Measurements from ENCODE around the gene MBLAC1. TPM values are rescaled to one million over a fixed set of nuclear protein-coding genes. Genes with fewer than 3 reads are reported as not detected.
"Not testable (repeated sequence)": the region's sequence is repeated elsewhere in the genome, so short reads cannot be mapped to it uniquely, and the experiment has no call there.

MBLAC1 gene
- polyA plus RNA-seq, 1 donor = 1.3 TPM

DNA sequence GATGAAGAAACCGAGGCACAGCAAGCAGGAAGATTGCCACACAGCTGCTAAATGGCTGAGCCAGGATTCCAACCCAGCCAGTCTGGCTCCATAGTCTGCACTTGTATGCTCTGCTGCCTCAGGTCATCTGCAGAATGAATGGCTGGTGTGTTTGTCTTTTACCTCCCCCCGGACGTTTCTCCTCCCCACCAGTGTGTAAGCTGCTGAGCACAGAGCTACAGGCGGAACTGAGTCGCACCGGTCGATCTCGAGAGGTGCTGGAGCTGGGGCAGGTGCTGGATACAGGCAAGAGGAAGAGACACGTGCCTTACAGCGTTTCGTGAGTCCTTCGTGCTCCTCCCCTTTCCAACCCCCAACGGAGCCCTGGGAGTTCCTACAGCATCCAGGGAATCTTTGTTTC lies 4.7 kb upstream of the MBLAC1 start:
- DNase-seq = no peak

GRCh38 chr7:100122568-100122967 lies 4.2 kb upstream of the MBLAC1 start:
- DNase-seq = no peak

DNA sequence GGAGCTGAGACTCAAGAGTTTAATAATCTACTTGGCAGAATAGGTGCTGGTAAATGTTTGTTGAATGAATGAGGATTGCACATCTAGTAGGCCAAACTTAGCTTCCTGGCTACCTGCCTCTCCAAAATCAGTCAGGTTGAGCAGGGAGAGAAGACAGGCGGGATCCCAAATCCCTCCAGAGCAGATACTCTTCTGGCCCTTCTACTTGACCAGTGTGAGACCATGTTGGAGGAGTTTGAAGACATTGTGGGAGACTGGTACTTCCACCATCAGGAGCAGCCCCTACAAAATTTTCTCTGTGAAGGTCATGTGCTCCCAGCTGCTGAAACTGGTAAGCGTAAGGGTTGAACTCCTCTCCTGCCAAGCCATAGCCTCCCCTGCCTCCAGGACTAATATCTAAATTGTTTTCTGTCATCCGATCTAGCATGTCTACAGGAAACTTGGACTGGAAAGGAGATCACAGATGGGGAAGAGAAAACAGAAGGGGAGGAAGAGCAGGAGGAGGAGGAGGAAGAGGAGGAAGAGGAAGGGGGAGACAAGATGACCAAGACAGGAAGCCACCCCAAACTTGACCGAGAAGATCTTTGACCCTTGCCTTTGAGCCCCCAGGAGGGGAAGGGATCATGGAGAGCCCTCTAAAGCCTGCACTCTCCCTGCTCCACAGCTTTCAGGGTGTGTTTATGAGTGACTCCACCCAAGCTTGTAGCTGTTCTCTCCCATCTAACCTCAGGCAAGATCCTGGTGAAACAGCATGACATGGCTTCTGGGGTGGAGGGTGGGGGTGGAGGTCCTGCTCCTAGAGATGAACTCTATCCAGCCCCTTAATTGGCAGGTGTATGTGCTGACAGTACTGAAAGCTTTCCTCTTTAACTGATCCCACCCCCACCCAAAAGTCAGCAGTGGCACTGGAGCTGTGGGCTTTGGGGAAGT lies 2.2 kb upstream of the MBLAC1 start:
- DNase-seq = no peak

- DNase-seq = no peak
These were observed 382 bp upstream of the MBLAC1 start for GRCh38 chr7:100126239-100126930.

DNA sequence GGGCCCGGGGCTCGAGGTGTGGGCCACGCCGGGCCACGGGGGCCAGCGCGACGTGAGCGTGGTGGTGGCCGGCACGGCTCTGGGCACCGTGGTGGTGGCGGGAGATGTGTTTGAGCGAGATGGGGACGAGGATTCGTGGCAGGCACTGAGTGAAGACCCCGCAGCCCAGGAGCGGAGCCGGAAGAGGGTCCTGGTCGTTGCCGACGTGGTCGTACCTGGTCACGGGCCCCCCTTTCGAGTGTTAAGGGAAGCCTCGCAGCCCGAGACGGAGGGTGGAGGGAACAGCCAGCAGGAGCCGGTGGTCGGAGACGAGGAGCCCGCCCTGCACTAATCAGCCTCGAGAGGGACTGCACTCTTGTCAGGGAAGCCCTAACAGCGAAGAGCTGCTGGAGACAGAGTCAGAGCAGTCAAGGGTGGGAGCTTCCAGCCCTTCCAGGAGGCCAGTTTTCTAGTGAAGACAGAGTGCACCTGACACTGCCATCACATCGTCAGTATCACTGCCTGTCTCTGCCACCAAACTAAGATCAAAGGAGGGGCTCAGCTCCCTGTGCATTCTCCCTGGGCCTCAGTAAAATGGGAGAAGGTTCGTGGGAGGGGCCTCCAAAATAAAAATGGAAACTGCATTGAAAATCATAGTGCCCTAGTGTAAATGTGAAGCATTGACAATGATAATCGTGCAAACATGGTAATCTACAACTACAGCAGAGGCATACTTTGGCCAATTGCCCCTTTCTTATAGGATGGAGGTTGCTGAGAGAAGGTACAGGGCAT lies 1.3 kb downstream of the MBLAC1 start:
- no peak for DNase-seq

GRCh38 chr7:100128637-100128963 lies 1.8 kb downstream of the MBLAC1 start:
- DNase-seq = no peak

DNA sequence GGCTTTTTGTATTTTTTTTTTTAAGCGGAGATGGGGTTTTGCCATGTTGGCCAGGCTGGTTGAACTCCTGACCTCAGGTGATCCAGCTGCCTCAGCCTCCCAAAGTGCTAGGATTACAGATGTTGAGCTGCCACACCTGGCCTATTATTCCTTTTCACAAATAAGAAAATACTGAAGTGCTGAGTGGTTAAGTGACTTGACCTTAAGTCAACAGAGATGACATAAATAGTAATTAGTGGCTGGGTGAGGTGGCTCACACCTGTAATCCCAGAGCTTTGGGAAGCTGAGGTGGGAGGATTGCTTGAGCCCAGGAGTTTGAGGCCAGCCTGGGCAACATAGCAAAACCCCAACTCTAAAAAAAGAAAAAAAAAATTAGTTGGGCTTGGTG lies 3.4 kb downstream of the MBLAC1 start:
- not testable (repeated sequence) for DNase-seq

- peak; percentile 75 for DNase-seq
These were observed 4.1 kb downstream of the MBLAC1 start for GRCh38 chr7:100130608-100131453.

GRCh38 chr7:100132126-100132525 lies 5.4 kb downstream of the MBLAC1 start:
- no peak for DNase-seq

- DNase-seq = no peak
These were observed 6.0 kb downstream of the MBLAC1 start for GRCh38 chr7:100132697-100133151.

- no peak for DNase-seq
These were observed 11.3 kb downstream of the MBLAC1 start for GRCh38 chr7:100137851-100138760.

DNA sequence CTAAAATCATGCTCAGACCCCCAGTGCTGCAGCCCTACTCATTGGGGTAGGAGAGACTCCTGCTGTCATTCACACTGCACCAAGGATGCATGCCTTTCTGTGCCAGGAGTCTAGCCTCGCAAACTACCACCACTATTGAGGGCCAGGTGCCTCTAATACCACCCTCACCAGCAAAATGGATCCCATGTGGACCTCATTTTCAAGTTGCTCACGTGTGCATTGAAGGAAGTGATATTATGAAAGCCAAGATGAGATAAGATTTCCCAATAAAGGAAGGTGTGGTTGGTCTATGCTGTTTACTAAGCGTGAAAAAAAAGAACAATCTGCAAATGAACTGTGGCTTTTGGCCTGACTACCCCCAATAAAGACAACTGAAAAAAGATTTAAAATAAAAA lies 14.8 kb downstream of the MBLAC1 start:
- no peak for DNase-seq

- DNase-seq = no peak
These were observed 15.7 kb downstream of the MBLAC1 start for GRCh38 chr7:100142461-100142860.

DNA sequence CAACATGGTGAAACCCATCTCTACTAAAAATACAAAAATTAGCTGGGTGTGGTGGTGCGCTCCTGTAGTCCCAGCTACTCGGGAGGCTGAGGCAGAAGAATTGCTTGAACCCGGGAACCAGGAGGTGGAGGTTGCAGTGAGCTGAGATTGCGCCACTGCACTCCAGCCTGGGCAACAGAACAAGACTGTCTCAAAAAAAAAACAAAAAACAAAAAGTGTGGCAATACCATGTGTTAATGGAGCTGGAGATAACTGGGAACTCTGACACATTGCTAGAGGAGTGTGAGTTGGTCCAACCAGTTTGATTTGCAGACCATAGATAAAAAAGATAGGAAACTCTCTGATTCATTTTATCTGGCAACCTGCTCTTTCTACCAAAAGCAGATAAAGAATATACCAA lies 19.6 kb downstream of the MBLAC1 start:
- DNase-seq = not testable (repeated sequence)

DNA sequence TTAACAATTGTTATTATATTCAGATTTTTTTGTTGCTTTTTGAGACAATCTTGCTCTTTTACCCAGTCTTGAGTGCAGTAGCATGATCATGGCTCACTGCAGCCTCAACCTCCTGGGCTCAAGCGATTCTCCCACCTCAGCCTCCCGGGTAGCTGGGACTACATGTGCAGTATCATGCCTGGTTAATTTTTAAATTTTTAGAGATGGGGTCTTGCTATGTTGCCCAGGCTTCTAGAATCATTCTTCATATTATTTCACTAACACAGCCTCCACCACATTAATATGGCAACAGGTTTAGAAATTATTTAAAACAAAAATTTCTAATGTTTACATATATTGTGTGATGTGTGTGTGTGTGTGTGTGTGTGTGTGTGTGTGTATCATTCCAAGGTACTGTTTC lies 20.5 kb downstream of the MBLAC1 start:
- DNase-seq = no peak

DNA sequence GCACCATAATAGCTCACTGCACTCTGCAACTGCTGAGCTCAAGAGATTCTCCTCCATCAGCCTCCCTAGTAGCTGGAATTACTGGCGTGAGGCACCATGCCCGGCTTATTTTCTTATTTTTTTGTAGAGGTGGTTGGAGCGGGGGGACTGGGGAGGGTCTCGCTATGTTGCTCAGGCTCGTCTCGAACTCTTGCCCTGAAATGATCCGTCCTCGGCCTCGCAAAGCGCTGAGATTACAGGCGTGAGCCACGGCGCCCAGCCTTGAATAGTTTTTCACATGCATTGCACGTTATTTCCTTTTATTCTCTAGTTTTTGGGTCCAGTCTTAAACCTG lies 21.4 kb downstream of the MBLAC1 start:
- no peak for DNase-seq

DNA sequence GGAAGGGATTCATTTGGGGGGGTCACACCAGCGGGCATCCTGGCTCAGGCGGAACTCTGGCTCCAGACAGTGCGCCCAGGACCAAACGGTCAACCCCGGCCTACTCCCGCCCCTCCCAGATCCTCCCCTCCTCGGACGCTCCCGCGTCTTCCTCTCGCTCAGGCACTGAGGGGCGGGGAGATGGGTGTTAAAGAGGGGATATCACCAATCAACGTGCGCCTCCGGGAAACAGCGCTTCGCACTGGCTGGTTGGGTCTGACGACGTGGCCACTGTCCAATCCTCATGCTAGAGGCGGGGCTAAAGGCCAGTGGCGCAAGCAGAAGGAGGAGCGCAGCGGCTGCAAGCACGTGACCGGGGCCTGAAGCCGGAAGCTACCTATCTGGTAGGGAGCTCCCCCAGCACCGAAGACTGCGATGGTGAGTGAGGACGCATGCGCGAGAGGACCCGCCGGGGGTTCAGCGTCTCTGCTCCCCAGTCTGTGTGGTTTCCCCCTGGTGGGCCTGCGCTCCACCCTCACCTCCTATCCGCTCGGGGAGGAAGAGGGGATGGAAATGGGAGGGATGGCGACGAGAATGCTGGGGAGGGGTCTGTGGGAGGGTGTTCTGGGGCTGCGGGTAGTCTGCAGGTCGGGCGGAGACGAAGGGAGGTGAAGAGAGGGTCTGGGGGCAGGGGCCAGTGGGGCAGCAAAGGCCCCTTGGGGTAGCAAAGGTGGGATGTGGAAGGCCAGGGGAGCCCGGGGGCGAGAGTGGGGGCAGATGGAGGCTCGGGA lies 22.0 kb downstream of the MBLAC1 start, which contains the start of gene LAMTOR4:
TSS of gene LAMTOR4 (plus strand) at position 360 of the 770 bp plus-strand sequence. CDS start at position 415, 55 bp downstream.
- DNase-seq = peak; percentile 97

- DNase-seq = no peak
These were observed 25.6 kb downstream of the MBLAC1 start for GRCh38 chr7:100152404-100152803.

GRCh38 chr7:100152937-100153666 lies 26.3 kb downstream of the MBLAC1 start:
- DNase-seq = no peak

All from left kidney (tissue), 2 donors.